HG02588 (cell line): Measurements from ENCODE around the gene PTPRR.

Source experiments
- ATAC-seq: cut with Tn5 transposase; IDR thresholded peaks from one replicate; pipeline ENCODE4 v1.9.1; 2021; ENCODE audit warnings: mild to moderate bottlenecking, moderate library complexity; ENCODE audit not compliant: unreplicated experiment

PTPRR gene

GRCh38 chr12:70709022-70709421 is 211.5 kb downstream of the PTPRR start:
- ATAC-seq: no peak

GRCh38 chr12:70706611-70707010 is 213.9 kb downstream of the PTPRR start:
- ATAC-seq: no peak

GRCh38 chr12:70698345-70698744 is 222.2 kb downstream of the PTPRR start:
- no peak for ATAC-seq

DNA sequence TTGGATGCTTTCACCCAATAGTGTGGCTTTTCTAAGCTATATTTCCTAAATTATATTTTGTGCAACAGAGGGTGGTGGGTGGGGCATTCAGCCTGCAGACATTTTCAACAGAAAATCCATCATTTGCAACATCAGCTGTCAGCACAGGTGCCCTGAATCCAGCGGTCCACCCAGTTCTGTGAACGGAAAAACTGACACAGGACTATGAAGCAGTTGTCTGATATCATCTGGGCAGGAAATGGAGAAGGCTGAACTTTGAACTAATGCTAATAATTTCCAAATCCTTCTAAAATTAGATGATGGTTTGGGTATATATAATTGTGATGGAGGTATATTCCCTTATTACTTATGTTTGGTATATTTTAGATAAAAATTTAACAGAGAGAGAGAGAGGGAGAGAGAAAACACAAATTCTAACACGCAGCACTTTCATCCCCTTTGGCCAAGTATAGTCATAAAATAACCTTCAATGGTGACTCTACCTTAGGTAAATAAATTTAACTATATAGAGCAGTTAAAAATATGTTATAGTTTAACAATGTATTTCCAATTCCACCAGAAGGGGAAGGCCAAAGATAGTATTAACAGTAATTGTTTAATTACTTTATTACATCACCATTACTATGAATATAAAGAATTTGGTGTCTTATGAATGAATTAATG is 225.0 kb downstream of the PTPRR start:
- ATAC-seq: no peak

GRCh38 chr12:70692681-70693288 is 227.8 kb downstream of the PTPRR start:
- no peak for ATAC-seq

GRCh38 chr12:70691018-70691672 is 229.4 kb downstream of the PTPRR start:
- ATAC-seq: no peak

- ATAC-seq: no peak
Observed at GRCh38 chr12:70686907-70687306, 233.6 kb downstream of the PTPRR start.

- ATAC-seq: no peak
Observed at GRCh38 chr12:70686299-70686698, 234.2 kb downstream of the PTPRR start.

GRCh38 chr12:70683976-70684375 is 236.6 kb downstream of the PTPRR start:
- ATAC-seq: no peak

DNA sequence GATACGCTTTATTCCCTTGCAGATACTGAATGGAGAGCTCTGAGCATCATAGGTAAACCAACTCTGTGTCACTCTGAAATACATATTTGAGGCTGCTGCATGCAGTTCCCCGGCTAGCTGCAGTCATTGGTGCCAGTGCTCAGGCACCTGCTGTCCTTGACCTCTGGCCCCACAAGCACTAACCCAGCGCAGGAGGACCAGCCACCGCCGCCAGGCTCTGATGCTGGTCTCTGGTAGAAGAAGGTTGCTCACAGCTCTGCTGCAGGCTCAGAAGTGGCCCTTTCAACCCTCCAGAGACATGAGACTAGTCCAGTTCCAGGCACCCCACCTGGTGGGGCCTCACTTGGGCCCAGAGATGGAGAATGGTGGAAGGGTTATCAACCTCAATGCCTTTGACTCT is 248.8 kb downstream of the PTPRR start:
- no peak for ATAC-seq

GRCh38 chr12:70670948-70671347 is 249.6 kb downstream of the PTPRR start:
- no peak for ATAC-seq

DNA sequence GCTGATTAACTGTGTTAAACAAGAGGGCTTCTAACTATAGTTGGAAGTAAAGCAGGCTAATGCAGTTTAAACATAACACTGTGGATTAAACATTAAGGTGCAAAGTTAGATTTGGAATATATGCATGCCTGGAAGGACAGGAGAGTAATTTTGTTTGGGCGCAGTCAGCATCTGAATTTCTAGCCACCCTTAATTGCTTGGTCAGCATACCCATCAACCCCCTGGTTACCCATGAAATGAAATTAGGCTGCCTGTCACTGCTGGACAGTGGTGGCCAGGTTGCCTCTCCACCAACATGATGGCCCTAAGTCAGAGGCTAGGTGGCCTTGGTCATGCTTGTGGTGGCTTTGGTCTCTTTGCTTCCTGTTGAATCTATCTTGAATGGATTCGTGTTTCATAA is 253.3 kb downstream of the PTPRR start:
- ATAC-seq: no peak

GRCh38 chr12:70666364-70666763 is 254.2 kb downstream of the PTPRR start:
- ATAC-seq: no peak

DNA sequence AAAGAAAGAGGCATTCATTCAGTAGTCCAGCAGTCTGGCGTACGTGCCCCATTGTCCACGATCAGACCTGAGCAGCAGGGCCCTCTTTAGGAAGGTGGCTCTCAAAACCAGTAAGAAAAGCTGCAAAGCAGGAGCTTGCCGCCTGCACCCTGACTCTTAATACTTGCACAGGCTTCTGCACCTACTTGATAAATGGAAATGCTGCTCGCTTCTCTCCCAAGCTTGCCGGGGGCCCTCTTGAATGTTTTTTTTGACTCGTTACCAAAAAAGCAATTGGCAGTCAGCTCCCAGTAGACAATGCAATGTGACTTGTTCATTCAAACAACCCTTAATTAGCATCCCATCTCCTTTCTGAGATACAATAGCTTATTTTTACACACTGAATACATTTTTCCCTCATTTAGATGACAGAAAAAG is 256.1 kb downstream of the PTPRR start:
- no peak for ATAC-seq

DNA sequence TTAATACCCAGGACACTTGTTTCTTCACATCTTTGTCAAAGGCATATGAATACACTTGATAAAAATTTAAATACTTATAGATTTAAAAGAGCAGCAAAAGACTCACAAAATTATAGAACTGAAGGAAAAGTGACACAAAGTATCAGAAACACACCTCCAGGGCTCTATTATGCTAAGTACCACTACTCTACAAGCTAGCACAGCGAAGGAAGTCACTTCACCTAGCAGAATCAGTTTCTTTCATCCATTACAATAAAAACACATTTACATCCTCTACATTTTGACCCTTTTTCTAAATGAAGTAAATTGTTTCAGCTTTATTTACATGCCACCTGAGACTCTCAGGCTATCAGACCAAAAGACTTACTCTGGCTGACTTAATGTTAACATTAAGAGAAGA is 256.7 kb downstream of the PTPRR start:
- ATAC-seq: no peak

- no peak for ATAC-seq
Observed at GRCh38 chr12:70661466-70662161, 258.9 kb downstream of the PTPRR start.

GRCh38 chr12:70660620-70661219 is 259.8 kb downstream of the PTPRR start:
- ATAC-seq: no peak

DNA sequence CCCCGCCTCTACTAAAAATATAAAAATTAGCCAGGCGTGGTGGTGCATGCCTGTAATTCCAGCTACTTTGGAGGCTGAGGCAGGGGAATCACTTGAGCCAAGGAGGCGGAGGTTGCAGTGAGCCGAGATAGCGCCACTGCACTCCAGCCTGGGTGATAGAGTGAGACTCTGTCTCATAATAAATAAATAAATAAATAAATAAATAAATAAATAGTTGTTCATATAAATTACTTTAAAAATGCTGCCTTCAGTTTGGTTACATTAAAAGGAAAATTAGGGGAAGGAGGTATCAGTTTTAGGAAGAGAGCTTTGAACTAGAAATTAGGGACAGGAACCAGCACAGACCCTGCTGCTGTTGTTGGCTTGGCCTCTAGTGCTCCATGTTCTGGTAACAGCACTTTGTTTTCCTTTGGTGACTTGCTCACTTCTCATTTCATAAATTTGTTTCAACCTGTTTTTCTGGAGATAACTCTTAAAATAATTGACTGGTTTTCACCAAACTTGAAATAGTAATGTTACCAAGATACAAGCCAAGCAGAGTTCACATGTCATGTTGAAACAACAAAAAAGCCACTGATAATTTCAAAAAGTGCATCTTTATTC is 260.4 kb downstream of the PTPRR start:
- ATAC-seq: no peak

DNA sequence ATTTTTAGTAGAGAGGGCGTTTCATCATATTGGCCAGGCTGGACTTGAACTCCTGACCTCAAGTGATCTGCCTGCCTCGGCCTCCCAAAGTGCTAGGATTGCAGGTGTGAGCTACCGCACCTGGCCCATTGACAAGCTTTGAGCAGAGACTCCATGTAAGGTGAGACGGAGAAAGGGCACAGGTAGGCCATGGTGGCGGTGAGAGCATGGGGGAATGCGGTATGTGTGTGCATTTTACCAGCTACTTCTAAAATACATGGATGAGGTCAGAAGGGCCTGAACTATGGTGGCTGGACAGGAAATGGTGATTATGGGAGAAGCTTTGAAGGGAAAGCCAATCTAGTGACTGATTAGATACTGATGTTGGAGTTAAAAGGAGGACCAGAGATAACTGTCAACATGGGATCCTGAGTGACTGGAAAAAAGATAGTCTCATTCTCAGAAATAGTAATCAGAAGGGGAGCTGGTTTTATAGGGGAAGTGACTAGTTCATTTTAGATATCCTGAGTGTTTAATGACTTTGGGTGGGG is 261.4 kb downstream of the PTPRR start:
- no peak for ATAC-seq

DNA sequence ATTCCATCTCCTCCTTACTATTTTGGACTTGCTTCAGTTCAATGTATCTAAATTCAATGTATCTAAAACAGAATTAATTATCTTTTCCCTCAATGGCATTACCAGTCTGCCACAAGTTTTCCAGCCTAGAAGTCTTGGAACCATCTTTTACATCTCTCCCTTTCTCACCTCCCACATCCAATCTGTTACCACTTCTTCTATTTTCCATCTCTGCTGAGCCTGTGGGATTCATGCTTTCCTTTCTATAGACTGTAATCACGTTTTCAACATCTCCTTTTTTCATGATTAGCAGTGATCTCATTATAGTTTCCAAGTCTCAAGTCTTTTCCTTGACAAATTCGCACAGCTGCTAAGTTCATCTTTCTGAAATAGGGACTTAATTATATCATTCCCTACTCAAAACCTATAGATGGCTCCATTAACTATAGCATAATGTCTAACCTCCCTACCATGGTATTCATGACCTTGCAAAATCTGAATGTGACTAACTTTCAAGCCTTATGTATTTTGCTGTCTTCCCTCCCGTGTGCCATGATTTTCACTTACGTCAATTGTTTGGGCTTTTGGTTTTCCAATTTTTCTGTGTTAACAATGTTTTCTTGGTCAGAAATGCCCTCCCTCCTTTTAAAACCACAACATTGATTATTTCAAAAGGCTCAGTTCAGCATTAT is 262.8 kb downstream of the PTPRR start:
- ATAC-seq: no peak
